NCI-H1417 treated with DMSO at 0.1 percent for 48 hours (cell line): Measurements from ENCODE around the gene MKRN1.
"Not testable (repeated sequence)": the region's sequence is repeated elsewhere in the genome, so short reads cannot be mapped to it uniquely, and the experiment has no call there.

Experiments
- DNase-seq: peaks from one replicate; lab custom pipeline; 2025; lab: John Stamatoyannopoulos, UW

MKRN1 gene

GRCh38 chr7:140479062-140479738, at the start of gene MKRN1:
MKRN1 (minus strand) TSS chr7:140479505; CDS start chr7:140479344, 161 bp downstream.
- peak; percentile 93 for DNase-seq

GRCh38 chr7:140526787-140527664, 47.7 kb upstream of the MKRN1 start:
- no peak for DNase-seq

GRCh38 chr7:140526214-140526613, 46.9 kb upstream of the MKRN1 start:
- DNase-seq, result no peak

- DNase-seq, result no peak
Observed at GRCh38 chr7:140525743-140526142, 46.4 kb upstream of the MKRN1 start.

GRCh38 chr7:140521421-140521820, 42.1 kb upstream of the MKRN1 start:
- no peak for DNase-seq

GRCh38 chr7:140519007-140519399, 39.7 kb upstream of the MKRN1 start:
- no peak for DNase-seq

GRCh38 chr7:140518370-140519006, 39.2 kb upstream of the MKRN1 start:
- DNase-seq, result no peak

- peak; percentile 56 for DNase-seq
Observed at GRCh38 chr7:140517546-140518369, 38.5 kb upstream of the MKRN1 start.

GRCh38 chr7:140512317-140513000, 33.2 kb upstream of the MKRN1 start:
- peak; percentile 66 for DNase-seq

- no peak for DNase-seq
Observed at GRCh38 chr7:140509789-140510188, 30.5 kb upstream of the MKRN1 start.

GRCh38 chr7:140507556-140507955, 28.3 kb upstream of the MKRN1 start:
- not testable (repeated sequence) for DNase-seq

GRCh38 chr7:140506788-140507464, 27.6 kb upstream of the MKRN1 start:
- DNase-seq, result peak; percentile 94

- DNase-seq, result no peak
Observed at GRCh38 chr7:140501966-140502365, 22.7 kb upstream of the MKRN1 start.

GRCh38 chr7:140497807-140498206, 18.5 kb upstream of the MKRN1 start:
- not testable (repeated sequence) for DNase-seq

- DNase-seq, result no peak
Observed at GRCh38 chr7:140497241-140497769, 18.0 kb upstream of the MKRN1 start.

GRCh38 chr7:140495514-140496097, 16.3 kb upstream of the MKRN1 start:
- DNase-seq, result no peak

- DNase-seq, result no peak
Observed at GRCh38 chr7:140494867-140495266, 15.6 kb upstream of the MKRN1 start.

- no peak for DNase-seq
Observed at GRCh38 chr7:140489026-140489359, 9.7 kb upstream of the MKRN1 start.

- no peak for DNase-seq
Observed at GRCh38 chr7:140485500-140486265, 6.4 kb upstream of the MKRN1 start.
